Heart left ventricle (tissue), 13 donors: ENCODE data around the gene BCAN.

ENCODE experiments used
- POLR2A ChIP-seq, 2 donors: fragments of 450-650 bp; IDR thresholded peaks; one replicate each; pipeline ENCODE4 v1.6.1; 2017; ENCODE audit warnings: antibody characterized with exemption in 2 of 2, mild to moderate bottlenecking in 2 of 2, moderate library complexity in 2 of 2
- TF ChIP-seq, protein P1 (sequence below), 12 donors: fragments of 200-600 bp; sonication (generic) in 4 of 12; IDR thresholded peaks; one replicate each; pipeline versions ENCODE4 v1.5.0 to v1.8.0; 2018 to 2022; ENCODE audit warnings: antibody characterized with exemption in 12 of 12, mild to moderate bottlenecking in 5 of 12
- donor health status: ischemic (EF 13 %, LVEDD 7.1; RV severe dilation, severe dysfunction).
- donor health status: DM: no; HTN: yes; CAD: no.
- donor health status: DM: no; HTN: no; CAD: no.
- donor health status: ischemic (EF 25% LVEDD 6.9; RV normal size, moderate dysfunction).
- donor health status: ischemic (EF 25% LVEDD 5.7; RV mildly dilated, moderate dysfunction).
- donor health status: ischemic (EF 35%, LVEDD 5.7; RV mildly dilated, moderate dysfunction).
- donor health status: nonischemic (EF 11% LVEDD 7.7; RV severe dilation, severe dysfunction).
- donor health status: DM: yes; HTN: yes; CAD: no.
- donor health status: PGD.
- donor health status: ischemic (EF 29% LVEDD 5.4; RV normal size, mild dysfunction).
- donor health status: nonischemic (EF 23%, LVEDD 6.1; RV moderate dilation, normal function).

DNA sequence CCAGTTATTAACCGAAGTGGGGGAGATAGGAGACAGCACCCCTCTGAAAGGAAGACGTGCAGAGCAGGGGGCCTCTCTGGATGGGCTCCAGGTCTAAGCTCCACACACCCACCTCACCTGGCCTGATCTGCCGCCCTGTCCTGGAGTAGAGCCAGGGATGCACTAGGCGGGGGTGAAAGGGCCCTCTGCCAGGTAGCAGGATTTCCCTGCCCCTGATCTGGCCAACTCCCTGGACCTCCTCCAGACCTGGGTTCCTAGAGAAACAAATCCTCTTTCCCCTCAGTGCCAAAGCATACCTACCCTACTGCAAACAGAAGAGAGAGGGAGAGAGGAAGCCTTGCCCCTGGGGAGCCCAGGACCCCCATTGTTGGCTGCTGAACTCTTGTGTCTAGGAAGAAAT is 61.4 kb downstream of the BCAN start:
- TF ChIP-seq, protein P1, sequence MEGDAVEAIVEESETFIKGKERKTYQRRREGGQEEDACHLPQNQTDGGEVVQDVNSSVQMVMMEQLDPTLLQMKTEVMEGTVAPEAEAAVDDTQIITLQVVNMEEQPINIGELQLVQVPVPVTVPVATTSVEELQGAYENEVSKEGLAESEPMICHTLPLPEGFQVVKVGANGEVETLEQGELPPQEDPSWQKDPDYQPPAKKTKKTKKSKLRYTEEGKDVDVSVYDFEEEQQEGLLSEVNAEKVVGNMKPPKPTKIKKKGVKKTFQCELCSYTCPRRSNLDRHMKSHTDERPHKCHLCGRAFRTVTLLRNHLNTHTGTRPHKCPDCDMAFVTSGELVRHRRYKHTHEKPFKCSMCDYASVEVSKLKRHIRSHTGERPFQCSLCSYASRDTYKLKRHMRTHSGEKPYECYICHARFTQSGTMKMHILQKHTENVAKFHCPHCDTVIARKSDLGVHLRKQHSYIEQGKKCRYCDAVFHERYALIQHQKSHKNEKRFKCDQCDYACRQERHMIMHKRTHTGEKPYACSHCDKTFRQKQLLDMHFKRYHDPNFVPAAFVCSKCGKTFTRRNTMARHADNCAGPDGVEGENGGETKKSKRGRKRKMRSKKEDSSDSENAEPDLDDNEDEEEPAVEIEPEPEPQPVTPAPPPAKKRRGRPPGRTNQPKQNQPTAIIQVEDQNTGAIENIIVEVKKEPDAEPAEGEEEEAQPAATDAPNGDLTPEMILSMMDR (IDR thresholded peaks at IDR 0.05) = no peak
- no peak for TF ChIP-seq POLR2A (IDR thresholded peaks at IDR 0.05)
